Fibroblast of the aortic adventitia (primary cell): ENCODE results near the gene CBFA2T2. TPM values are rescaled to one million over a fixed set of nuclear protein-coding genes. Genes with fewer than 3 reads are reported as not detected.
"Not testable (repeated sequence)": the region's sequence is repeated elsewhere in the genome, so short reads cannot be mapped to it uniquely, and the experiment has no call there.

Experiments
- DNase-seq: peaks from one replicate; pipeline ENCODE4 v3.0.0-alpha.2; 2010; ENCODE audit warnings: low read depth
- H3K4me3 ChIP-seq: 2 replicates; pipeline ENCODE4 v1.5.1; 2011; ENCODE audit warnings: low read depth, mild to moderate bottlenecking, control low read depth, low read length, moderate library complexity
- CTCF ChIP-seq: IDR thresholded peaks from 2 replicates; pipeline ENCODE4 v1.5.1; 2011; ENCODE audit warnings: mild to moderate bottlenecking, low read length, control low read depth, inconsistent platforms; ENCODE audit not compliant: insufficient read depth
- total RNA-seq: library from RNA; depleted of rRNA; stranded (reverse); fragments of >200 nt; gene quantifications from 2 replicates; pipeline ENCODE4 v1.2.3, GENCODE V29; 2012; ENCODE audit warnings: low replicate concordance

CBFA2T2 gene
- total RNA-seq, 1 donor = 11.7 TPM

- DNase-seq = peak; percentile 22
- no peak for TF ChIP-seq CTCF
- H3K4me3 ChIP-seq = no peak overlapping the region
Observed at GRCh38 chr20:33584976-33585375, 95.1 kb downstream of the CBFA2T2 start.

- no peak overlapping the region for H3K4me3 ChIP-seq
- DNase-seq = no peak
- no peak for TF ChIP-seq CTCF
Observed at GRCh38 chr20:33585413-33585812, 95.5 kb downstream of the CBFA2T2 start.

DNA sequence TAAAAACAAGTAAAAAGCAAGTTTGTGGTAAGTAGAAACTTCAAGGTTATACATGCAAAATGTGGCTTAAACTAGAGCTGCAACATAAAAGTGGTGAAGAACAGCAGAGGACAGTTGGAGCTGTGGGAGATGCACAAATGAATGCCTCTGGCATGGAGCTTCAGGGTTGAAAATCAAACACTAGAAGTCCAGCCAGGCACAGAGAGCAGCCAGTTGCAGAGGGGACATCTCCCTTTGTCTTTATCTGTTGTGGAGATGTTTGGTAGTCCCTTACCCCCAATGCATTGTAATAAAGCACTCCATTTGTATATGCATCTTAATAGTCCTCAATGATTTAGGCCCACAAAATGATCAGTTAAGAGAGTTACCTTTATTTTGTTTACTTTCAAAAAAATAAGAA, 99.2 kb downstream of the CBFA2T2 start:
- no peak for DNase-seq
- H3K4me3 ChIP-seq = no peak overlapping the region
- TF ChIP-seq CTCF = no peak

GRCh38 chr20:33591901-33592300, 102.0 kb downstream of the CBFA2T2 start:
- H3K4me3 ChIP-seq, DNase-seq: not testable (repeated sequence)

- no peak overlapping the region for H3K4me3 ChIP-seq
- TF ChIP-seq CTCF = no peak
- no peak for DNase-seq
Observed at GRCh38 chr20:33594743-33595142, 104.8 kb downstream of the CBFA2T2 start.

DNA sequence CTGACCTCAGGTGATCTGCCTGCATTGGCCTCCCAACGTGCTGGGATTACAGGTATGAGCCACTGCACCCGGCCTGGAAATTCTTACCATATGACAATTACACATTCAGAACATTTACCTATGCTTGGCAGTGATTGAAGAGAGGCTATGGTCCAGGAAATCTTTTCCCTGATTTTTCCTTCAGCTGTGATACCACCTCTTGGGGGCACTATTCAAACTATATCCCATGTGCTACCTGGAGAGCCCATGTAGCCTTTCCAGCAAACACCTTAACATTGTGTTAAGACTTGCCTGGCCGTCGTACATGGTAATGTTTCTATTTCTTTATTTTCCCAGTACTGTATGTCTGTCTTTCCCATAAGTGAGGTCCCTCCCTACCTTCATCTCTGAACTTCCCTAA, 110.5 kb downstream of the CBFA2T2 start:
- no peak overlapping the region for H3K4me3 ChIP-seq
- no peak for TF ChIP-seq CTCF
- DNase-seq = no peak

DNA sequence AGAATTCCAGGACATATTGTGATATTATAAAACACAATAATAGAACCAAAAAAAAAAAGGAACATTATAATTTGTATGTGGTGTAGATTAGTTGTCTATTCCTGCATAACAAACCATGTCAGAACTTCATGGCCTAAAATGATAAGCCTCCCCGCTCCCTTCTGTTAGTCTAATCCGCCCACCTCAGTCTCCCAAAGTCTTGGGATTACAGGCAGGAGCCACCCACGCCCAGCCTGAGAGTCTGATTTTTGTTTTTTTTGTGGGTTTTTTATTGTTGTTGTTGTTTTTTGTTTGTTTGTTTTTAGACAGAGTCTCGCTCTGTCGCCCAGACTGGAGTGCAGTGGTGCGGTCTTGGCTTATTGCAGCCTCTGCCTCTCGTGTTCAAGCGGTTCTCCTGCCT, 111.1 kb downstream of the CBFA2T2 start:
- H3K4me3 ChIP-seq = no peak overlapping the region
- DNase-seq = no peak
- no peak for TF ChIP-seq CTCF
